HG03139 (cell line): Measurements from ENCODE around the gene BORCS5.
"Not testable (repeated sequence)": the region's sequence is repeated elsewhere in the genome, so short reads cannot be mapped to it uniquely, and the experiment has no call there.

Experiments used
- ATAC-seq: cut with Tn5 transposase; IDR thresholded peaks from one replicate; pipeline ENCODE4 v1.9.1; 2021; ENCODE audit not compliant: unreplicated experiment

BORCS5 gene

DNA sequence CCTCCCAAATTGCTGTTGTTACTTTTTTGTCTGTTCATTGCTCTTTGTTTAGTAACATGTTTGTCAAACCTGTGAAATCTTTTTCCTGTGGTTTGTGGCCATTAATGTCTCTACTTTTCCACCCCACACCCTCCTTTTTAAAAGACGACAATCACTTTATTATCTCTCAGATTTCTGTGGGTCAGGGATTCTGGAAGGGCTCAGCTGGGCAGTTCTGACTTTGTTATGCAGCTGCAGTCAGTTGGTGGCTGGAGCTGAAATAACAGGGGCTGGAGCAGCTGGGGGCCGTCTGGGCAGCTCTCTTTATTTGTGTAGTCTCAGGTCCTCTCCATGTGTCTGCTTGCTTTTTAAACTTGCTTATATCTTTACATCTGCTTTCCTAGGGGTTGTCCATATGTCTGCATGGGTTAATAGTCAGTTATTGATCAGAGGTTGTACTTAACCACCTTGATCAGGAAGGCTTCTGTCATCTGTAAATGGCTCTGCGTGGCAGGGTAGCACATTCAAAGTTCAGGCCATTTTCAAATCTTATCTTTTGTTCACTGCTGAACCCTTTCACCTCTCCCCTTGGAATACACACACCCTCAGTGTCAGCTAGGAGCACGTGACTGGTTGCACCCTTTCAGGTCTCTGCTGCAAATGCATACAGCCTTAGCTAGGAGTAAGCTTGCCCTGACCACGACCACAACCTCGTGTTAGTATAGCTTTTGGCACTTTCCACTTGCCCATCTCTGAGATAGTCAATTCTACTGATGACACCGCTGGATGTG, 27.9 kb downstream of the BORCS5 start:
- no peak for ATAC-seq

GRCh38 chr12:12387501-12387900, 30.6 kb downstream of the BORCS5 start:
- no peak for ATAC-seq

DNA sequence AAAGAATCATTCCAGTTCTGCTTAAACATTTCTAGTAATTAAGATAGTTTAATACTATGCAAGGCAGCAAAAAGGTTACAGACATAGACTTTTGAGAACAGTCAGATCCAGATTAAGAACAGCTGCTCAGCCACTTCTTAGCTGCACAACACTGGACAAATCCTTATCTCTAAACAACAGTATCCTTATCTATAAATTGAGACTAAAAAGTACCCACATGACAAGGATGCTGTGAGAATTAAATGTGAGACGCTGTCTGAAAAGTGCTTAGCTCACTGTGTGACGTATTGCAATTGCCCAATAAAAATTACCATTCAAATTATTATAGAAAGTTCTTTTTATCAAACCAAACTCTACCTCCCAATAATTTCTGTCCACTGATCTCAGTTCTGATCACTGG, 35.5 kb downstream of the BORCS5 start:
- ATAC-seq = no peak

- ATAC-seq = no peak
Measured at GRCh38 chr12:12393171-12393570, 36.3 kb downstream of the BORCS5 start.

- no peak for ATAC-seq
Measured at GRCh38 chr12:12396694-12397093, 39.8 kb downstream of the BORCS5 start.

DNA sequence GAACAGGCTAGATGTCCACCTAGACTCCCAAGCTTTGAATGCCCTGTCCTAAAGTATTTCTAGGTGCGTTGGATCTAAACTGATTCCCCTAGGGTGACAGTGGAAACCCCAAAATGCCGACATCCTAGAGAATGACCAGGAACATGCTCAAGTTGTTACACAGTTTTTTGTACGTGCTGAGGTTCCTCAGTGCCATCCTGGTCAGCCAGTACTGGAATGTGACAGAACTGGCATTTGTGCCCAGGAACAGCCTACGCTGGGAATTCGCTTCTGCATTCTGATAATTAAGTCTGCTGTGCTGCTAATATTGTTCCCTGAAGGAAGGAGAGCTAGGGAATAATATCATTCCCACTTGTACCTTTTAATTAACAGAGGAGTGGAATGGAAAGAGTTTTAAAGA, 40.3 kb downstream of the BORCS5 start:
- ATAC-seq = no peak

DNA sequence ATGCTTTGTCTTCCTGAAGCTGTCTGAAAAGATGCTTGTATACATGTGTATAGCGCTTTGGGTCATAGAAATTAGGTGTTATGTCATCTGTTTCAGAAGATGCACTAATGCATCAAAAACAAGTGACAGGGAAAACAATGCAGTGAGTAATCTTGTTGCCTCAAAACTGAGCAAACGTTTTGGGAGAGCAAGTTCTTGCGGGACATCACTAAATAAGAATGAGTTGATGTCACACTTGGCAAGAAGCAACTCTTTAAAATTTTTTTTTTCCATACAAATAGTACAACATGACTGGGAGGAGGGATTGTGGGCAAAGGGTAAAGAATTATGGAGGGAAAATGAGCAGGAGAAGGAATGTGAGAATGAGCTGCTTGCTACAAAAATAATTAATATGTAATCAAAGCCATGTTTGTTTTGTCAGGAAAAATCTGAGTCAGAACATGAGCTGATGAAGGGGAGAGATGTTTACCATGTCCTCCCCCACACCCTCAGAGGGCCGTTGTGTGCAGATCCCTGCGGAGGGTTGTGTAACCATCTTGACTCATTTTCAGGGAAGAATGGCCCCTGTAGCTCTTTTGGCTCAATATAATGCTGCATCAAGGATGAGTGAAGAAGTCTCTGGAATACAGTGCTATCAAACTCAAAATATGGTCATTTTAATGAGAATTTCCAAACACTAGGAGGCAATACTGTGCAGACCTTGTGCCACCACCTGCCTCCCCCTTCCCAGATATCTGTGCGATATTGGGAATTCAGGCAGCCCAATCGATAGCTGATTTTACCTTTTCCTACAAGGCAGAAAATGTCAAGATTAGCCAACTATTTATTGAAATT, 41.4 kb downstream of the BORCS5 start:
- no peak for ATAC-seq

DNA sequence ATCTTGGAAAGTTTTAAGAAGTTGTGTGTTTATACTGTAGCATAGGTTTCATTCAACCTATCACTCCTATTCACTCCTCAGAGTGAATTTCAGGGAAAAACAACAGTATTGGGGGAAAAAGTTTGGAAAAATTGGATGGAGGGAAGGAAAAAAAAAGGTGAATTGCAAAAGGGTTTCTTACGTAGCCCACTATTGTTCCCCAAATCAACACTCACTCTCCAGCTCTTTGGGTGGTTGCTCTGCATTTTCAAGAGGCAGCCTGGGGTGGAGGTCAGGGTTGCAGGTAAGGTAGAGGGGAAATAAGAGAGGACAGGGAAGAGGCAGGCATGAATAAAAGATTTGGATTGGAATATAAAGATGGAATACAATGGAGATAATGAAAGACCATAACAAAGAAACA, 42.3 kb downstream of the BORCS5 start:
- ATAC-seq = no peak

DNA sequence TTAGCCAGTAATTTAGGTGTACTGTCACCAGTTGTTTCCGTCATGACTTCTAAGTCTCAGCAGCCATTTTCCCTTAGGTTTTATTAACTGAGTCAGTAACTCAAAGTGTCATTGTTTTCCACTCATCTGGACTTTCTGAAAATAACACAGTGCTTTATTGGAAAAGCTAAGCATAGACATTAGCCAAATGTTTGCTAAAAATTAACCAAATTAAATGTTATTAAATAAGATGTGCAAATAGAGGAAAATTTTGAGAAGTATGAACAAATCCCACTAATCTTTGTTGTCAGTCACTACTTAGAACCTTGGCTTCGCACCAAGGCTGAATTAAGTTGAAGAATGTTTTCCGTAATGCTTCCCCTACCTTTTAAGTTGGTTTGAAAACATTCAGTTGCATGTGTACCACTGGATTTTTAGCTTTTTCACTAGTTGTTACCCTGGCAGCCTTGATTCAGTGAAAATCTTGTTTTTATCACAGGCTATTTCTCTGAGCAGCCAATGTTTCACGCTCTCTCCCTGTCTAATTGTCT, 43.0 kb downstream of the BORCS5 start:
- no peak for ATAC-seq

GRCh38 chr12:12400793-12401192, 43.9 kb downstream of the BORCS5 start:
- ATAC-seq = no peak

- ATAC-seq = no peak
Measured at GRCh38 chr12:12403264-12404248, 46.7 kb downstream of the BORCS5 start.

DNA sequence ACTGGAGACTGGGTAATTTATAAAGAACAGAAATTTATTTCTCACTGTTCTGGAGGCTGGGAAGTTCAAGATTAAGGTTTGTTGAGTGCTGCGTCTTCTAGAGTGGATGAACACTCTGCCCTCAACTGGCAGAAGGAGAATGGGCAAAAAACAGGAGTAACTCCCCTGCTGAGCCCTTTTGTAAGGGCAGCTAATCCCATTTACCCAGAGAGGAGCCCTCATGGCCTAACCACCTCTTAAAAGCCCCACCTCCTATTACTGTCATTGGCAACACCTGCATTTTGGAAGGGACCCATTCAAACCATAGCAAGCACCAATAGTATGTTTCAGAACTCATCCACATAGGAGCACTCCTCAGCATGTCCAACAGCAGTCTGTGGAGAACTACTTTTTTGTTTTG, 47.4 kb downstream of the BORCS5 start:
- ATAC-seq = no peak

DNA sequence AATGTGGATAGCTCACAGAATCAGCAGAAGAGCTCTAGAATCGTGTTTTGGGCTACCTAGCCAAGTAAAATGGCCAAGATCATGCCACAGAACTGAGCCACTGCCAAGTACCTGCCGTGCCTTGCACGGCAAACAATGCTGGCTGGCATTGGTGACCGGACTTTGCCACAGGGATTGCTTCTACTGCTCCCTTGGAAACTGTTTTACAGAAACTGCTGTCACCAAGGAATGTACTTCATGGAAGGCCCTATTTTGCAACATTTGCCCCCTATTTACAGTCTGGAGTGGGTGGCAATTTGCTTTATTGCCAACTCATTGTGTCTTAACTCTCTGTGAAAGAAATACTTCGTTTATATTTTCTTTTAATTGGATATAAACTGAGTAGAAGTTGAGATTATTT, 49.0 kb downstream of the BORCS5 start:
- ATAC-seq = no peak

- ATAC-seq = no peak
Measured at GRCh38 chr12:12406762-12407161, 49.9 kb downstream of the BORCS5 start.

- no peak for ATAC-seq
Measured at GRCh38 chr12:12408265-12408690, 51.4 kb downstream of the BORCS5 start.

GRCh38 chr12:12409337-12409736, 52.5 kb downstream of the BORCS5 start:
- not testable (repeated sequence) for ATAC-seq

- no peak for ATAC-seq
Measured at GRCh38 chr12:12415886-12416285, 59.0 kb downstream of the BORCS5 start.

- ATAC-seq = not testable (repeated sequence)
Measured at GRCh38 chr12:12419165-12419564, 62.3 kb downstream of the BORCS5 start.

GRCh38 chr12:12423367-12423766, 66.5 kb downstream of the BORCS5 start:
- no peak for ATAC-seq

DNA sequence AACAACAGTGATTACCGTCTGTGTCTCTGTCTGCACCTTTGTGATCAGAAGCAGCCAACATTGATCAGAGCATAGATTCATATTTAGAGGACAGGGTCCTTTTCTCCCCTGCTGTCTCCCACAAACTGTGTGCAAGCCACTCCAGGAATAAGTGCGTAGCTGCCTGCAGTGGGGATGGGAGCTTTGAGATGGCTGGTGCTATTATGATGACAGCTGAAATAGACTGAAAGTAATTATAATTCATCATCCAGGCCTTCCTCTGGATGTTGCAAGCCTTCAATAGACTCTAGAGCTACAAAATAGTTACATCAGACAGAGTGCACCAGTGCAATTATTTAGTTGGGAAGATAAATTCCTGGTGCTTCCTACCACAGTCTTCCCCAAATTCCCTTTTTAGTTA, 68.1 kb downstream of the BORCS5 start:
- no peak for ATAC-seq

DNA sequence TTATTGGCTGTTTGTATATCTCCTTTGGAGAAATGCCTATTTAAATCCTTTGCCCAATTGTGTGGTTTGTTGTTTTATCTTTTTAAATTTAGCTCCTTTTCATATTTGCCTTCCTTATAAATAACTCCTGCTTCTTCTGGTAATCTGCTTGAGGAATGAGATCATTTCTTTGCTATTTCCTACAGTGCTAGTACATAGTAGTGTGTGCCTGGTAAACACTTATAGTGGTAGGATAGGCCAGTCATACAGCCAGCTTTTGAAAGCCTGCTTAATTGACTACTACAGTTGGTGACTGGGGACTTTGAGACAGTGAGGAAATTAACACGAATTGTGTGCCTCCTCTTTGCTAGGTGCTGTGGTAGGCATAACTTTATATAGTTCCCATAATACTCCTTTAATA, 68.7 kb downstream of the BORCS5 start:
- ATAC-seq = no peak
